ENCODE data around the gene THSD4. TPM values are rescaled to one million over a fixed set of nuclear protein-coding genes. Genes with fewer than 3 reads are reported as not detected.

Gene THSD4
- total and polyA plus RNA-seq, 9 of the 15 experiments (the other 6 are each of a cell fraction or from before 2014, with no cell fraction given), result 0.04 TPM; not detected in 5

DNA sequence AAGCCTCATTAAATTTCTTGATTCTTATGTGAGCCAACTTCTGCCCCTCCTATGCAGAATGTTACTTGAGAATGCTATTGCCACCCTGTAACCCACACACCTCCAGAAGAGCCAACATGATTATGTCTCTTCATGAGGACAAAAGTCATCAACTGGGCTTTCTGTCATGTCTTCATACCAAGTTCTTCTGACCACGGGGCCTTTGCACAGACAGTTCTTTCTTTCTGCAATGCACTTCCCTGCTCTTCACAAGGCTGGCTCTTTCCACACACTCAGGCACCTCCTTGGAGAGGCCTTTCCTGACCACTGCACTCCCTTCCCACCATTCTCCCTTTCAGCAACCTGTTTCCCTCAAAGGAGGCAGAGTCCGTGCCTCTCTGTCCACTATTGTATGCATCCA lies 587.2 kb downstream of the THSD4 start:
- Histone ChIP-seq H4K20me1 (replicated peaks; ENCODE audit: control insufficient read depth, insufficient read depth, low read length) (no peaks in the 10 kb centered on the region), H3K4me1 (replicated peaks in 1 of 2; ENCODE audit: control insufficient read depth in 2 of 2, insufficient read depth in 2 of 2, low read length in 2 of 2) (no peaks in the 10 kb centered on the region), H3K9me1 (ENCODE audit: control insufficient read depth, insufficient read depth, low read length) (no peaks in the 10 kb centered on the region), H3K9me3 (replicated peaks; ENCODE audit: control insufficient read depth, insufficient read depth, low read depth, low read length) (no peaks in the 10 kb centered on the region), H3K79me2 (ENCODE audit: control insufficient read depth, insufficient read depth, low read length) (no peaks in the 10 kb centered on the region), H3K36me3 (ENCODE audit: control insufficient read depth, insufficient read depth, low read length) (no peaks in the 10 kb centered on the region), H3K4me2 (ENCODE audit: insufficient read depth, low read length) (no peak overlapping the region), H3K4me3 (no peak overlapping the region), H3K27me3 (ENCODE audit: control insufficient read depth in 2 of 2, insufficient read depth in 2 of 2, low read length in 2 of 2) (0 out of 5 replicates have a peak, but pooled peaks cover 0 to 2% of the 10 kb centered on the region in 2 experiments), H3K9ac (ENCODE audit: insufficient read depth in 1 of 2, low read depth in 2 of 2, low read length in 2 of 2) (no peak overlapping the region), H2AFZ (ENCODE audit: low read depth, low read length) (no peak overlapping the region), H3K27ac (ENCODE audit: extremely low read depth, low read depth, low read length) (no peak overlapping the region)
- intact Hi-C loops (cut with micrococcal nuclease), result no loop called here
- ChIA-PET POLR2A (no interaction called here), CTCF (ENCODE audit: low intra/inter-chr PET ratio) (no interaction called here)
- FAIRE-seq (no peak), ATAC-seq (no peak), DNase-seq (ENCODE audit: extremely low read depth in 1 of 4, low spot score in 3 of 4) (no peak)
- 0% methylated on average over 2 of the region's 2 CpGs for WGBS (ENCODE audit: insufficient coverage, low coverage, missing lambda C conversion rate)
- TF ChIP-seq JUNB (CRISPR knock-in tag; conservative IDR thresholded peaks at IDR 0.05) (no peak), MEF2A (IDR thresholded peaks at IDR 0.05; ENCODE audit: control insufficient read depth, low read depth, low read length) (no peak), ETV6 (IDR thresholded peaks at IDR 0.05; ENCODE audit: borderline replicate concordance in 1 of 2, low read depth in 2 of 2, low read length in 1 of 2) (no peak), ETV6 (CRISPR knock-in tag; IDR thresholded peaks at IDR 0.05; ENCODE audit: borderline replicate concordance) (no peak), RREB1 (CRISPR knock-in tag; IDR thresholded peaks at IDR 0.05) (no peak), TBL1XR1 (IDR thresholded peaks at IDR 0.05; ENCODE audit: low read length in 2 of 2) (no peak), MBD2 (IDR thresholded peaks at IDR 0.05; ENCODE audit: borderline replicate concordance, low read depth) (no peak), FOXJ3 (CRISPR knock-in tag; IDR thresholded peaks at IDR 0.05) (no peak), STAT6 (CRISPR knock-in tag; IDR thresholded peaks at IDR 0.05) (no peak), SUPT5H (IDR thresholded peaks at IDR 0.05) (no peak)
- in situ Hi-C loops (cut with MboI), result no loop called here
- BruUV-seq (replicated peaks), result no TSS peak
